GM23338 (cell line): ENCODE measurements around the gene TRIM34. TPM values are rescaled to one million over a fixed set of nuclear protein-coding genes. Genes with fewer than 3 reads are reported as not detected.
"Not testable (repeated sequence)": the region's sequence is repeated elsewhere in the genome, so short reads cannot be mapped to it uniquely, and the experiment has no call there.

Experiments
- ATAC-seq: fragments of 200-7000 bp; cut with Tn5 transposase; 3 replicates; pipeline ENCODE4 v1.9.1; 2020
- DNase-seq: peaks from one replicate; pipeline ENCODE4 v3.0.0-alpha.2; 2015; ENCODE audit warnings: low spot score
- H2AFZ ChIP-seq: fragments of 200-600 bp; sonication (generic); 2 replicates; pipeline ENCODE4 v1.8.0; 2016; ENCODE audit warnings: antibody characterized with exemption, mild to moderate bottlenecking, moderate library complexity
- H3F3A ChIP-seq: fragments of 200-600 bp; sonication (generic); replicated peaks from 2 replicates; pipeline ENCODE4 v1.8.0; 2017; ENCODE audit warnings: antibody characterized with exemption, mixed run types, low read depth
- H3K27ac ChIP-seq: fragments of 200-600 bp; sonication (generic); 2 replicates; pipeline ENCODE4 v1.6.1; 2016; ENCODE audit warnings: low read depth
- H3K27me3 ChIP-seq: fragments of 200-600 bp; sonication (generic); 2 replicates; pipeline ENCODE4 v1.8.0; 2016; ENCODE audit warnings: mild to moderate bottlenecking, mixed run types, moderate library complexity; ENCODE audit not compliant: insufficient read depth
- H3K36me3 ChIP-seq: fragments of 200-600 bp; sonication (generic); 2 replicates; pipeline ENCODE4 v1.8.0; 2016; ENCODE audit warnings: mild to moderate bottlenecking; ENCODE audit not compliant: insufficient read depth
- H3K4me1 ChIP-seq: fragments of 200-600 bp; sonication (generic); 2 replicates; pipeline ENCODE4 v1.8.0; 2016; ENCODE audit warnings: mild to moderate bottlenecking, moderate library complexity; ENCODE audit not compliant: insufficient read depth
- H3K4me2 ChIP-seq: fragments of 200-600 bp; sonication (generic); 2 replicates; pipeline ENCODE4 v1.7.1; 2017; ENCODE audit warnings: mixed run types
- H3K4me3 ChIP-seq: fragments of 200-600 bp; sonication (generic); 2 replicates; pipeline ENCODE4 v1.6.1; 2016; ENCODE audit warnings: mixed run types
- H3K79me2 ChIP-seq: fragments of 200-600 bp; sonication (generic); replicated peaks from 2 replicates; pipeline ENCODE4 v1.8.0; 2017; ENCODE audit warnings: mild to moderate bottlenecking; ENCODE audit not compliant: insufficient read depth
- H3K9me2 ChIP-seq: fragments of 200-600 bp; sonication (generic); 2 replicates; pipeline ENCODE4 v1.8.0; 2017; ENCODE audit not compliant: insufficient read depth
- H4K20me1 ChIP-seq: fragments of 200-600 bp; sonication (generic); replicated peaks from 2 replicates; pipeline ENCODE4 v1.8.0; 2017; ENCODE audit warnings: mild to moderate bottlenecking; ENCODE audit not compliant: insufficient read depth
- H3K27ac Mint-ChIP-seq: 2 replicates; pipeline ENCODE4 v1.8.0; 2020; ENCODE audit warnings: inconsistent platforms, mild to moderate bottlenecking, moderate library complexity, mixed read lengths
- H3K27me3 Mint-ChIP-seq: 3 replicates; pipeline ENCODE4 v1.8.0; 2022; ENCODE audit warnings: low read depth, mild to moderate bottlenecking, moderate library complexity, mixed read lengths, inconsistent platforms; ENCODE audit not compliant: insufficient read depth, poor library complexity
- H3K36me3 Mint-ChIP-seq: 3 replicates; pipeline ENCODE4 v1.8.0; 2021; ENCODE audit warnings: low read depth, mild to moderate bottlenecking, inconsistent platforms, moderate library complexity, mixed read lengths
- H3K4me1 Mint-ChIP-seq: 3 replicates; pipeline ENCODE4 v1.8.0; 2020; ENCODE audit warnings: mild to moderate bottlenecking, inconsistent platforms, mixed read lengths
- H3K4me3 Mint-ChIP-seq: 3 replicates; pipeline ENCODE4 v1.8.0; 2021; ENCODE audit warnings: moderate library complexity, mild to moderate bottlenecking, inconsistent platforms, mixed read lengths
- H3K9me3 Mint-ChIP-seq: 3 replicates; pipeline ENCODE4 v1.8.0; 2020; ENCODE audit warnings: moderate library complexity, mild to moderate bottlenecking, inconsistent platforms, mixed read lengths
- CREB1 ChIP-seq: fragments of 250-450 bp; sonication (Bioruptor Pico); IDR thresholded peaks from 2 replicates; pipeline ENCODE4 v1.5.0; 2020; ENCODE audit warnings: low read depth, mild to moderate bottlenecking, moderate library complexity
- CTCF ChIP-seq, 2 experiments: fragments of 200-600 bp in 1 of 2; sonication (generic) in 1 of 2; conservative IDR thresholded peaks; 2 replicates each; pipeline versions ENCODE4 v1.5.1 to v1.6.1; 2016 to 2017; ENCODE audit warnings: antibody characterized with exemption in 2 of 2, low read depth in 2 of 2, mild to moderate bottlenecking in 2 of 2, moderate library complexity in 1 of 2
- EZH2 ChIP-seq: fragments of 200-600 bp; sonication (generic); IDR thresholded peaks from one replicate; pipeline ENCODE4 v1.8.0; 2017; ENCODE audit warnings: antibody characterized with exemption, mild to moderate bottlenecking, low read depth; ENCODE audit not compliant: unreplicated experiment
- NANOG ChIP-seq: IDR thresholded peaks from 2 replicates; pipeline ENCODE4 v1.6.1; 2016; ENCODE audit warnings: antibody characterized with exemption, borderline replicate concordance
- ZNF114 ChIP-seq: fragments of 250-450 bp; sonication (Bioruptor Pico); IDR thresholded peaks from 2 replicates; pipeline ENCODE4 v1.5.0; 2020; ENCODE audit warnings: mild to moderate bottlenecking, moderate library complexity
- ZNF462 ChIP-seq: fragments of 250-450 bp; sonication (Bioruptor Pico); IDR thresholded peaks from 2 replicates; pipeline ENCODE4 v1.5.0; 2020; ENCODE audit warnings: mild to moderate bottlenecking, moderate library complexity
- polyA plus RNA-seq: library from polyadenylated mRNA; unstranded; fragments of >200 nt; fragmentation: Nextera tagmentation; extraction: Ambion mirVana; gene quantifications from 2 replicates; pipeline ENCODE4 v1.2.1, GENCODE V29; 2016
- total RNA-seq: library from RNA; depleted of rRNA; stranded (reverse); fragments of >200 nt; shearing (Covaris generic); gene quantifications from 2 replicates; pipeline ENCODE4 v1.2.3, GENCODE V29; 2014

Gene TRIM34
- total and polyA plus RNA-seq, 2 experiments from 2014 or later = 1.9 to 2.6 TPM

GRCh38 chr11:5679811-5680210 is 55.0 kb downstream of the TRIM34 start:
- Mint-ChIP-seq H3K4me3 (no peak overlapping the region), H3K4me1 (peaks cover 16% of the 10 kb centered on the region), H3K27ac (no peak overlapping the region), H3K36me3 (peaks cover 61% of the 10 kb centered on the region), H3K9me3 (peaks cover 12% of the 10 kb centered on the region; the same call in 2 of the 3 replicates), H3K27me3 (peaks cover 4% of the 10 kb centered on the region)
- Histone ChIP-seq H3F3A (no peaks in the 10 kb centered on the region), H4K20me1 (no peaks in the 10 kb centered on the region; the same call in 1 of the 2 replicates), H2AFZ (no peak overlapping the region), H3K27me3 (no peaks in the 10 kb centered on the region), H3K4me1 (peaks cover 6% of the 10 kb centered on the region; the same call in 1 of the 2 replicates), H3K4me3 (no peak overlapping the region), H3K9me2 (no peaks in the 10 kb centered on the region), H3K36me3 (peaks cover 18% of the 10 kb centered on the region), H3K79me2 (peaks cover 16% of the 10 kb centered on the region), H3K27ac (no peak overlapping the region), H3K4me2 (no peak overlapping the region)
- DNase-seq = no peak
- TF ChIP-seq EZH2 (no peak), NANOG (no peak), CTCF (conservative IDR thresholded peaks at IDR 0.05; ENCODE audit: low read depth in 2 of 2) (no peak), ZNF114 (CRISPR knock-in tag) (no peak), CREB1 (CRISPR knock-in tag) (no peak), ZNF462 (no peak)
- ATAC-seq = no peak

- not testable (repeated sequence) for H4K20me1 ChIP-seq, H2AFZ ChIP-seq, H3K27ac Mint-ChIP-seq, H3K9me2 ChIP-seq, H3K4me3 Mint-ChIP-seq, H3K4me3 ChIP-seq, H3K27ac ChIP-seq, H3K4me1 ChIP-seq, H3K4me2 ChIP-seq, ATAC-seq, DNase-seq, H3K27me3 ChIP-seq, H3F3A ChIP-seq, H3K27me3 Mint-ChIP-seq
- peaks cover 16% of the 10 kb centered on the region for H3K79me2 ChIP-seq
- Mint-ChIP-seq H3K36me3 (peaks cover 35% of the 10 kb centered on the region), H3K9me3 (peaks cover 10% of the 10 kb centered on the region; the same call in 2 of the 3 replicates), H3K4me1 (peaks cover 20% of the 10 kb centered on the region)
- H3K36me3 ChIP-seq = peaks cover 10% of the 10 kb centered on the region
Observed at GRCh38 chr11:5682890-5683441, 58.2 kb downstream of the TRIM34 start.

GRCh38 chr11:5683620-5684019 is 58.8 kb downstream of the TRIM34 start:
- H3K4me1 ChIP-seq, DNase-seq, H2AFZ ChIP-seq, H3K4me2 ChIP-seq, H4K20me1 ChIP-seq, H3K36me3 ChIP-seq, ATAC-seq, H3K4me3 ChIP-seq, H3K27me3 ChIP-seq, H3K9me2 ChIP-seq, H3K27me3 Mint-ChIP-seq, H3F3A ChIP-seq, H3K27ac ChIP-seq: not testable (repeated sequence)
- Mint-ChIP-seq H3K36me3 (peaks cover 29% of the 10 kb centered on the region), H3K27ac (peak overlapping the region; percentile 74; the same call in 1 of the 2 replicates), H3K9me3 (peaks cover 15% of the 10 kb centered on the region; the same call in 2 of the 3 replicates), H3K4me1 (peaks cover 20% of the 10 kb centered on the region), H3K4me3 (peak overlapping the region; percentile 79; the same call in 2 of the 3 replicates)
- peaks cover 16% of the 10 kb centered on the region for H3K79me2 ChIP-seq
